ENCODE measurements around the gene TFEB. TPM values are rescaled to one million over a fixed set of nuclear protein-coding genes. Genes with fewer than 3 reads are reported as not detected.

Gene TFEB
- total RNA-seq, 2 experiments from 2014 or later, result 11.7 to 14.0 TPM

- POLR2A ChIA-PET, result no interaction called here
- CTCF ChIA-PET, result no interaction called here
These were observed 83.3 kb downstream of the TFEB start for GRCh38 chr6:41651962-41652657.

GRCh38 chr6:41651246-41651961, 84.0 kb downstream of the TFEB start:
- CTCF ChIA-PET, result no interaction called here
- POLR2A ChIA-PET, result no interaction called here

- POLR2A ChIA-PET, result no interaction called here
- CTCF ChIA-PET, result no interaction called here
These were observed 85.3 kb downstream of the TFEB start for GRCh38 chr6:41650120-41650519.

- ChIA-PET POLR2A (no interaction called here), CTCF (no interaction called here)
These were observed 85.8 kb downstream of the TFEB start for GRCh38 chr6:41649596-41649995.

- ChIA-PET CTCF (no interaction called here), POLR2A (no interaction called here)
These were observed 86.5 kb downstream of the TFEB start for GRCh38 chr6:41648921-41649320.

GRCh38 chr6:41648070-41648585, 87.3 kb downstream of the TFEB start:
- CTCF ChIA-PET, result interaction anchor here (0.6 to 1.4 kb wide), 2 partner anchors 46 to 296 kb away, joined by 3 read pairs; no protein-coding TSS in a partner anchor
- POLR2A ChIA-PET, result interaction anchor here (0.6 kb wide), 1 partner anchor 13 kb away, joined by 3 read pairs; no protein-coding TSS in a partner anchor

- CTCF ChIA-PET, result interaction anchor here (1.4 kb wide), 1 partner anchor 45 kb away, joined by 3 read pairs; no protein-coding TSS in a partner anchor
These were observed 88.3 kb downstream of the TFEB start for GRCh38 chr6:41647061-41647511.

GRCh38 chr6:41646026-41646795, 89.2 kb downstream of the TFEB start:
- ChIA-PET CTCF (no interaction called here), POLR2A (no interaction called here)

More at GRCh38 chr6:41647061-41647511, 88.3 kb downstream of the TFEB start:
- POLR2A ChIA-PET, result no interaction called here

- ChIA-PET POLR2A (no interaction called here), CTCF (no interaction called here)
These were observed 90.3 kb downstream of the TFEB start for GRCh38 chr6:41645007-41645618.

GRCh38 chr6:41644297-41644879, 91.0 kb downstream of the TFEB start:
- POLR2A ChIA-PET, result no interaction called here
- CTCF ChIA-PET, result no interaction called here

- ChIA-PET POLR2A (no interaction called here), CTCF (no interaction called here)
These were observed 91.5 kb downstream of the TFEB start for GRCh38 chr6:41643899-41644269.

GRCh38 chr6:41642960-41643898, 92.2 kb downstream of the TFEB start:
- ChIA-PET POLR2A (no interaction called here), CTCF (no interaction called here)

GRCh38 chr6:41642090-41642959, 93.1 kb downstream of the TFEB start:
- ChIA-PET CTCF (no interaction called here), POLR2A (no interaction called here)

- ChIA-PET CTCF (no interaction called here), POLR2A (no interaction called here)
These were observed 94.0 kb downstream of the TFEB start for GRCh38 chr6:41641352-41641925.

GRCh38 chr6:41640426-41640825, 95.0 kb downstream of the TFEB start:
- ChIA-PET POLR2A (no interaction called here), CTCF (no interaction called here)

- ChIA-PET CTCF (no interaction called here), POLR2A (no interaction called here)
These were observed 95.5 kb downstream of the TFEB start for GRCh38 chr6:41639809-41640371.
